ENCODE measurements around the gene BHLHE41. TPM values are rescaled to one million over a fixed set of nuclear protein-coding genes. Genes with fewer than 3 reads are reported as not detected.

BHLHE41 gene
- polyA plus RNA-seq, 2 of the 4 experiments (the other 2 are of a cell fraction), result 0.41 to 0.81 TPM

DNA sequence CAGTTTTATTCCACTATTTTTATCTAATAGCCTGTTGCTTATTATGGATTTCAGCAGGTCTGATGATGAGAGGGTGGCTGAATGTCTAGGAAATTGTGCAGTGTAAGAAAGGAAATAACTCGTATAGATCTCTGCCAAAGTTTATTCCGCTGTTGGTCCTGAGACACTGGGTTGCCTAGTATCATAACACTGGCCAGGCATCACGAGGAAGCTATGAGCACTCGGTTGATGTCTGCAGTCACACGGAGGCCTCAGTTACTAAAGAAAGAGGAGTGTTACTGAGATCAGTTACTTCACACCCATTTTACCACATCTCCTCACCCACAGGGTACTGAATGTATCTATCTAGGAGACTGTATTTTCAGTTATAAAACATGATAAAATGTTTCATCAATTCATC, 21.9 kb downstream of the BHLHE41 start:
- POLR2A ChIA-PET, result no interaction called here
- no peak for FAIRE-seq
- no peaks in the 10 kb centered on the region for H3K4me1 ChIP-seq

DNA sequence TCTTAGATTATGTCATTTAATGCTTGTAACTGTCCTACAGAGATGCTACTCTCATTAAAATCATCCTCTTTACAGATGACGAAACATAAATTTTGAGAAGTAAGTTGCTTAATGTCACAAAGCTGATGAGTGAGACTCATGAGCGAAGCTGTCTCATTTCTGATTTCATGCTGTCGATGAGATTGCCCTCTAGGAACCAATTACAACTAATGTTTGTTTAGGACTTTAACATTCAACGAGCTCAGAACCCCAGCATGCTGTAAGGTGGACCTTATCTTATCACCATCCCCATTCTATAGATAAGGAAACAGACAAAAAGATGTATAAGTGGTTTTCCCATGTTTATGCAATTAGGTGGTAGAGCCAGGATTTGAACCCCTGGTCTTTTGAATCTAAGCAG, 23.1 kb downstream of the BHLHE41 start:
- ATAC-seq (no peak), DNase-seq (ENCODE audit: low read depth in 1 of 2, low spot score in 1 of 2) (no peak), FAIRE-seq (no peak)
- TF ChIP-seq CBX8 (IDR thresholded peaks at IDR 0.05) (no peak), ZNF302 (CRISPR knock-in tag; IDR thresholded peaks at IDR 0.05) (no peak), RCOR1 (IDR thresholded peaks at IDR 0.05; ENCODE audit: low read depth, low read length) (no peak), TP53 (CRISPR knock-in tag; IDR thresholded peaks at IDR 0.05) (no peak), BHLHE40 (IDR thresholded peaks at IDR 0.05; ENCODE audit: low read depth, low read length) (no peak), SMC3 (IDR thresholded peaks at IDR 0.05) (no peak), GATA3 (IDR thresholded peaks at IDR 0.05; ENCODE audit: borderline replicate concordance) (no peak), POLR2AphosphoS2 (conservative IDR thresholded peaks at IDR 0.05; ENCODE audit: low read length) (no peak), HOXB5 (CRISPR knock-in tag; IDR thresholded peaks at IDR 0.05) (no peak), EHF (CRISPR knock-in tag; IDR thresholded peaks at IDR 0.05) (no peak)
- TF ChIP-seq, protein P1, sequence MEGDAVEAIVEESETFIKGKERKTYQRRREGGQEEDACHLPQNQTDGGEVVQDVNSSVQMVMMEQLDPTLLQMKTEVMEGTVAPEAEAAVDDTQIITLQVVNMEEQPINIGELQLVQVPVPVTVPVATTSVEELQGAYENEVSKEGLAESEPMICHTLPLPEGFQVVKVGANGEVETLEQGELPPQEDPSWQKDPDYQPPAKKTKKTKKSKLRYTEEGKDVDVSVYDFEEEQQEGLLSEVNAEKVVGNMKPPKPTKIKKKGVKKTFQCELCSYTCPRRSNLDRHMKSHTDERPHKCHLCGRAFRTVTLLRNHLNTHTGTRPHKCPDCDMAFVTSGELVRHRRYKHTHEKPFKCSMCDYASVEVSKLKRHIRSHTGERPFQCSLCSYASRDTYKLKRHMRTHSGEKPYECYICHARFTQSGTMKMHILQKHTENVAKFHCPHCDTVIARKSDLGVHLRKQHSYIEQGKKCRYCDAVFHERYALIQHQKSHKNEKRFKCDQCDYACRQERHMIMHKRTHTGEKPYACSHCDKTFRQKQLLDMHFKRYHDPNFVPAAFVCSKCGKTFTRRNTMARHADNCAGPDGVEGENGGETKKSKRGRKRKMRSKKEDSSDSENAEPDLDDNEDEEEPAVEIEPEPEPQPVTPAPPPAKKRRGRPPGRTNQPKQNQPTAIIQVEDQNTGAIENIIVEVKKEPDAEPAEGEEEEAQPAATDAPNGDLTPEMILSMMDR (IDR thresholded peaks at IDR 0.05), result no peak
- TF ChIP-seq, protein P2, sequence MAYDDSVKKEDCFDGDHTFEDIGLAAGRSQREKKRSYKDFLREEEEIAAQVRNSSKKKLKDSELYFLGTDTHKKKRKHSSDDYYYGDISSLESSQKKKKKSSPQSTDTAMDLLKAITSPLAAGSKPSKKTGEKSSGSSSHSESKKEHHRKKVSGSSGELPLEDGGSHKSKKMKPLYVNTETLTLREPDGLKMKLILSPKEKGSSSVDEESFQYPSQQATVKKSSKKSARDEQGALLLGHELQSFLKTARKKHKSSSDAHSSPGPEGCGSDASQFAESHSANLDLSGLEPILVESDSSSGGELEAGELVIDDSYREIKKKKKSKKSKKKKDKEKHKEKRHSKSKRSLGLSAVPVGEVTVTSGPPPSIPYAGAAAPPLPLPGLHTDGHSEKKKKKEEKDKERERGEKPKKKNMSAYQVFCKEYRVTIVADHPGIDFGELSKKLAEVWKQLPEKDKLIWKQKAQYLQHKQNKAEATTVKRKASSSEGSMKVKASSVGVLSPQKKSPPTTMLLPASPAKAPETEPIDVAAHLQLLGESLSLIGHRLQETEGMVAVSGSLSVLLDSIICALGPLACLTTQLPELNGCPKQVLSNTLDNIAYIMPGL (CRISPR knock-in tag; IDR thresholded peaks at IDR 0.05; ENCODE audit: borderline replicate concordance), result no peak
- TF ChIP-seq, protein P3, sequence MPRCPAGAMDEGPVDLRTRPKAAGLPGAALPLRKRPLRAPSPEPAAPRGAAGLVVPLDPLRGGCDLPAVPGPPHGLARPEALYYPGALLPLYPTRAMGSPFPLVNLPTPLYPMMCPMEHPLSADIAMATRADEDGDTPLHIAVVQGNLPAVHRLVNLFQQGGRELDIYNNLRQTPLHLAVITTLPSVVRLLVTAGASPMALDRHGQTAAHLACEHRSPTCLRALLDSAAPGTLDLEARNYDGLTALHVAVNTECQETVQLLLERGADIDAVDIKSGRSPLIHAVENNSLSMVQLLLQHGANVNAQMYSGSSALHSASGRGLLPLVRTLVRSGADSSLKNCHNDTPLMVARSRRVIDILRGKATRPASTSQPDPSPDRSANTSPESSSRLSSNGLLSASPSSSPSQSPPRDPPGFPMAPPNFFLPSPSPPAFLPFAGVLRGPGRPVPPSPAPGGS (IDR thresholded peaks at IDR 0.05), result no peak
- H3K27ac ChIP-seq, result no peak overlapping the region
- WGBS (ENCODE audit: missing lambda C conversion rate), result 47% methylated on average over 4 of the region's 4 CpGs
- CTCF ChIA-PET, result interaction anchor here (1.3 to 2.6 kb wide), 6 partner anchors 8 to 783 kb away, joined by 3 to 14 read pairs (median 6); no protein-coding TSS in a partner anchor
- H3K9me3 ChIP-seq, result no peaks in the 10 kb centered on the region
- no peak overlapping the region for H3K4me3 ChIP-seq
- H3K4me1 ChIP-seq, result 0 out of 3 replicates have a peak, but pooled peaks cover 5% of the 10 kb centered on the region
- POLR2A ChIA-PET, result no interaction called here
- no peak overlapping the region for H3K4me2 ChIP-seq

More for the DNA sequence above, 21.9 kb downstream of the BHLHE41 start:
- ATAC-seq (no peak), DNase-seq (ENCODE audit: low read depth in 1 of 2, low spot score in 1 of 2) (no peak)
- Histone ChIP-seq H3K9me3 (no peaks in the 10 kb centered on the region), H3K27ac (no peak overlapping the region), H3K4me3 (no peak overlapping the region), H3K4me2 (no peak overlapping the region)
- TF ChIP-seq KDM5A (IDR thresholded peaks at IDR 0.05) (no peak), CBX2 (IDR thresholded peaks at IDR 0.05; ENCODE audit: borderline replicate concordance, low read depth) (no peak)
- CTCF ChIA-PET, result interaction anchor here (1.3 to 2.6 kb wide), 6 partner anchors 10 to 782 kb away, joined by 3 to 14 read pairs (median 6); no protein-coding TSS in a partner anchor
- 62% methylated on average over 5 of the region's 5 CpGs for WGBS (ENCODE audit: missing lambda C conversion rate)

DNA sequence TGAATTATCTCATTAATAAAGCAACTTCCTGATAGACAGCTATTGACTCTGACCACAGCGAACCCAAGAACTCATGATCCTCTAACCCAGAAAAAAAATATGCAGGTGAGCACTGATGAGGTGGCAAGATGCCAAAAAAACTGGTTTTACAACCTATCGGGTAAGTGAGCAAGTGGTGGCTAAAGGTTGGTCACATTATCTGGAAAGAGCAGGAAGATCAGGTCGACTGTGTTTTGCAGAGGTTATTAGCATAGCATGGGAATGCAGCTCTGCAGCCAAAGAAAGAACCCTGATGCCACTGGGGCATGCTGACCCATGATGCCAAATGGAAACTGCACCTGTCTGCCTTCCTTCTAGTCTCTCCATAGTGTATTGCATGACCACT, 23.5 kb downstream of the BHLHE41 start:
- Histone ChIP-seq H3K4me3 (no peak overlapping the region), H3K4me2 (no peak overlapping the region), H3K4me1 (0 out of 3 replicates have a peak, but pooled peaks cover 5% of the 10 kb centered on the region), H3K9me3 (no peaks in the 10 kb centered on the region), H3K27ac (no peak overlapping the region)
- WGBS (ENCODE audit: missing lambda C conversion rate), result 38% methylated on average over 3 of the region's 3 CpGs
- DNase-seq (ENCODE audit: low read depth in 1 of 2, low spot score in 1 of 2) (no peak), FAIRE-seq (no peak), ATAC-seq (no peak)
- ChIA-PET POLR2A (no interaction called here), CTCF (interaction anchor here (1.3 to 2.6 kb wide), 6 partner anchors 8 to 600 kb away, joined by 3 to 14 read pairs (median 6); no protein-coding TSS in a partner anchor)
- TF ChIP-seq RNF2 (IDR thresholded peaks at IDR 0.05; ENCODE audit: borderline replicate concordance, low read depth) (no peak), POLR2A (IDR thresholded peaks at IDR 0.05; ENCODE audit: low read length) (no peak), FOSB (CRISPR knock-in tag; IDR thresholded peaks at IDR 0.05) (no peak), ZSCAN20 (CRISPR knock-in tag; IDR thresholded peaks at IDR 0.05) (no peak), ZC3H11A (IDR thresholded peaks at IDR 0.05) (no peak), CHD4 (IDR thresholded peaks at IDR 0.05; ENCODE audit: borderline replicate concordance) (no peak)
- TF ChIP-seq, protein P4, sequence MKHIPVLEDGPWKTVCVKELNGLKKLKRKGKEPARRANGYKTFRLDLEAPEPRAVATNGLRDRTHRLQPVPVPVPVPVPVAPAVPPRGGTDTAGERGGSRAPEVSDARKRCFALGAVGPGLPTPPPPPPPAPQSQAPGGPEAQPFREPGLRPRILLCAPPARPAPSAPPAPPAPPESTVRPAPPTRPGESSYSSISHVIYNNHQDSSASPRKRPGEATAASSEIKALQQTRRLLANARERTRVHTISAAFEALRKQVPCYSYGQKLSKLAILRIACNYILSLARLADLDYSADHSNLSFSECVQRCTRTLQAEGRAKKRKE (CRISPR knock-in tag; IDR thresholded peaks at IDR 0.05; ENCODE audit: low read depth), result no peak
- TF ChIP-seq, protein P5, sequence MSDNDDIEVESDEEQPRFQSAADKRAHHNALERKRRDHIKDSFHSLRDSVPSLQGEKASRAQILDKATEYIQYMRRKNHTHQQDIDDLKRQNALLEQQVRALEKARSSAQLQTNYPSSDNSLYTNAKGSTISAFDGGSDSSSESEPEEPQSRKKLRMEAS (IDR thresholded peaks at IDR 0.05), result no peak
- TF ChIP-seq, protein P6, sequence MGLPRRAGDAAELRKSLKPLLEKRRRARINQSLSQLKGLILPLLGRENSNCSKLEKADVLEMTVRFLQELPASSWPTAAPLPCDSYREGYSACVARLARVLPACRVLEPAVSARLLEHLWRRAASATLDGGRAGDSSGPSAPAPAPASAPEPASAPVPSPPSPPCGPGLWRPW (IDR thresholded peaks at IDR 0.05), result no peak

Data from A549 (cell line).